GM13976 (cell line): ENCODE results near the gene LRIF1.
A peak's percentile ranks its signal among the peaks of the same experiment; 100 is the strongest.
"Not testable (repeated sequence)": the region's sequence is repeated elsewhere in the genome, so short reads cannot be mapped to it uniquely, and the experiment has no call there.

Experiments
- DNase-seq: peaks from one replicate; pipeline ENCODE4 v3.0.0; 2012; ENCODE audit warnings: low spot score
- CTCF ChIP-seq: IDR thresholded peaks from 2 replicates; pipeline ENCODE4 v1.5.1; 2012; ENCODE audit warnings: borderline replicate concordance, mild to moderate bottlenecking; ENCODE audit not compliant: insufficient read depth; ENCODE audit errors: extremely low read depth, missing control alignments, control extremely low read depth
- in situ Hi-C: fragments of 300-500 bp; cut with MboI; formaldehyde crosslinking; loops from one replicate; pipeline ENCODE4 v1.12.0; 2022; ENCODE audit warnings: low sequenced_read_pairs, mixed read lengths, inconsistent platforms; ENCODE audit not compliant: unreplicated experiment

Gene LRIF1

GRCh38 chr1:110963691-110964454, at the start of gene LRIF1:
Gene LRIF1, minus strand, starts transcription at chr1:110963922. Its CDS starts 234 bp downstream, at chr1:110963688.
- DNase-seq = peak; percentile 97
- in situ Hi-C loops = no loop called here
- TF ChIP-seq CTCF = peak; percentile 11

GRCh38 chr1:111008031-111008430, 44.3 kb upstream of the LRIF1 start:
- in situ Hi-C loops = no loop called here
- TF ChIP-seq CTCF = no peak
- DNase-seq = no peak

- in situ Hi-C loops = no loop called here
- TF ChIP-seq CTCF = no peak
- no peak for DNase-seq
These were observed 42.8 kb upstream of the LRIF1 start for GRCh38 chr1:111006556-111006955.

DNA sequence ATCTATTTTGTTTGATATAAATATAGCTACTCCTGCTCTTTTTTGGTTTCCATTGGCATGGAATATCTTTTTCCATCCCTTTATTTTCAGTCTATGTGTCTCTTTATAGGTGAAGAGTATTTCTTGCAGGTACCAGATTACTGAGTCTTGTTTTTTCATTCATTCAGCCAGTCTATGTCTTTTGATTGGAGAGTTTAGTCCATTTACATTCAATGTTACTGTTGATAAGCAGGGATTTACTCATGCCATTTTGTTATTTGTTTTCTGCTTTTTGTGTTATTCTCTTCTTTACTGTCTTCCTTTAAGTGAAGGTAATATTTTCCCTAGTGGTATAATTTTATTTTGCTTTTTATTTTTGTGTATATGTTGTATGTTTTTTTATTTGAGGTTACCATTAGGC, 35.9 kb upstream of the LRIF1 start:
- in situ Hi-C loops = loop anchor here (10.0 kb wide), 1 partner anchor 215 kb away; no protein-coding TSS in a partner anchor
- not testable (repeated sequence) for DNase-seq

DNA sequence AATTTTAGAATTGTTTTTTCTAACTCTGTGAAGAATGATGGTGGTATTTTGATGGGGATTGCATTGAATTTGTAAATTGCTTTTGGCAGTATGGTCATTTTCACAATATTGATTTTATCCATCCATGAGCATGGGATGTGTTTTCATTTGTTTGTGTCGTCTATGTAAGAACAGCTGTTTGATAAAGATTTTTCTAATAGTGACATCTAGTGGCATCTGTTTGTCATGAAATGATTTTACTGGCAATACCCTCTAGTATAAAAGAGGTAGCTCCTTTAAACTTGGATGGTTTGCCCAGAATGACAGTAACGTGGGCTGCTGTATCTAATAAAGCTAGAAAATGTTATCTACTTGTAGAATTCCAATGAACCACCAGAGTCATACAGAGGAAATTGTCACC, 28.6 kb upstream of the LRIF1 start:
- in situ Hi-C loops = loop anchor here (10.0 kb wide), 1 partner anchor 208 kb away; no protein-coding TSS in a partner anchor
- DNase-seq = peak; percentile 37
- TF ChIP-seq CTCF = peak; percentile 33

GRCh38 chr1:110991295-110991694, 27.6 kb upstream of the LRIF1 start:
- DNase-seq = not testable (repeated sequence)
- in situ Hi-C loops = loop anchor here (10.0 kb wide), 1 partner anchor 206 kb away; no protein-coding TSS in a partner anchor

DNA sequence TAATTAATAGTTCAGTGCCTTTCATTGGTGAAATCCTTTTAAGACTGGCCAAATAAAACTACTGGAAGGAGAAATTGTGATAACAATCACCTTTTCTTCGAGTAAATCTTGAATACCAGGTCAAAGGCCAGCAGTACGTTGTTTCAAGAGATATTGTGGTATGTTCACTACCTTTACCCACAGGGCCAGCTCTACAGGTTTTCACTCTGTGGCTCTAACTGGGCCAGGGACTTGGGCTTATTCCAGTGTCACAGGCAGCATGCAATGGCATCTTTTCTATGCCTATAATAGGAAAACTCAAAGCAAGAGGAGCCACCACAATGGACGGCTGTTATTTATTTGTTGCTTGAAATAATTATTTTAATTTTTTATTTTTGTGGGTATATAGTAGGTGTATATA, 26.8 kb upstream of the LRIF1 start:
- TF ChIP-seq CTCF = no peak
- no peak for DNase-seq

DNA sequence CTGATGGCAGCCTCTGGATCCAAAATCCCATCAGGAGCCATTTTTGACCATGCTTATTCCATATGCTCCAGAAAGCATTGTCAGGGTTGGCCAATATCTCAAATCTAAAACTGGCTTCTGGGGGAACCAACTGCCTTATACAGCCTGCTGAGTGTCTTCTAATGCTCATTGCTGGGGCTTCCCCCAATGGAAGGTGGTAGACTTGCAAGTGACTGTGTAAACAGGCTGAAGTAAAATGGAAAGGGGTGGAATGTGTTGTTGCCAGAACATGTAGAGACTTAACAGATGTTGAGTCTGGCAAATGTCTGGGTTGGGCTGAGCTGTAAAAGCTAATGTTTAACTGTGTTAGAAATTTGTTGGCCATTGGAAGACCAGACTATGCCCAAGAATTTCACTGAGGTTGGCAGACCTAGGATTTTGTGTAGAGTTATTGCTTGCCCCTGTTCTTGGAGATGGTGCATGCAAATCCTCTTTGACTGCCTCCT, 22.7 kb upstream of the LRIF1 start:
- in situ Hi-C loops = loop anchor here (10.0 kb wide), 1 partner anchor 372 kb away; no protein-coding TSS in a partner anchor
- TF ChIP-seq CTCF = no peak
- DNase-seq = no peak

More for the DNA sequence above, 26.8 kb upstream of the LRIF1 start:
- in situ Hi-C loops = loop anchor here (10.0 kb wide), 1 partner anchor 206 kb away; no protein-coding TSS in a partner anchor
